CD14-positive monocyte (primary cell): ENCODE measurements around the gene STAT6. TPM values are rescaled to one million over a fixed set of nuclear protein-coding genes. Genes with fewer than 3 reads are reported as not detected.

Source experiments
- DNase-seq, 3 donors: peaks; one replicate each; pipeline ENCODE4 v3.0.0-alpha.2; 2011 to 2022
- H2AFZ ChIP-seq: 2 replicates; pipeline ENCODE4 v1.6.0; 2012; ENCODE audit warnings: mild to moderate bottlenecking, low read depth, low read length, inconsistent platforms; ENCODE audit not compliant: insufficient read depth, poor library complexity, severe bottlenecking
- H3K27ac ChIP-seq, 2 donors: 1 replicate in 1 of 2; 2 replicates in 1 of 2; pipeline ENCODE4 v1.5.1; 2012 to 2013; ENCODE audit warnings: low read length in 2 of 2, control low read depth in 1 of 2, inconsistent platforms in 1 of 2, low read depth in 1 of 2, mild to moderate bottlenecking in 1 of 2
- H3K27me3 ChIP-seq, 2 donors: one replicate each; pipeline versions ENCODE4 v1.6.0 to v1.6.1; 2011 to 2013; ENCODE audit warnings: low read length in 2 of 2; ENCODE audit not compliant: control insufficient read depth in 2 of 2, insufficient read depth in 2 of 2
- H3K36me3 ChIP-seq, 2 donors: replicated peaks in 1 of 2; 1 replicate in 1 of 2; 2 replicates in 1 of 2; pipeline versions ENCODE4 v1.5.1 to v1.6.1; 2012 to 2013; ENCODE audit warnings: low read length in 2 of 2, control low read depth in 1 of 2, inconsistent platforms in 1 of 2, mild to moderate bottlenecking in 1 of 2; ENCODE audit not compliant: insufficient read depth in 2 of 2, control insufficient read depth in 1 of 2
- H3K4me1 ChIP-seq, 2 donors: 1 replicate in 1 of 2; 2 replicates in 1 of 2; pipeline versions ENCODE4 v1.5.1 to v1.6.1; 2012 to 2013; ENCODE audit warnings: low read length in 2 of 2, control low read depth in 1 of 2, inconsistent platforms in 1 of 2, mild to moderate bottlenecking in 1 of 2, moderate library complexity in 1 of 2; ENCODE audit not compliant: insufficient read depth in 2 of 2, control insufficient read depth in 1 of 2
- H3K4me2 ChIP-seq: replicated peaks from 2 replicates; pipeline ENCODE3; 2012; ENCODE audit warnings: low read length, moderate library complexity, mild to moderate bottlenecking; ENCODE audit not compliant: poor library complexity, severe bottlenecking; ENCODE audit errors: extremely low read depth
- H3K4me3 ChIP-seq, 3 experiments: fragments of 200-600 bp in 1 of 3; sonication (generic) in 1 of 3; replicated peaks in 1 of 3; 1 replicate in 2 of 3; 2 replicates in 1 of 3; pipeline ENCODE4 v1.5.1; 2011 to 2013; ENCODE audit warnings: low read length in 3 of 3, mild to moderate bottlenecking in 3 of 3, control low read depth in 2 of 3, low read depth in 2 of 3, inconsistent platforms in 1 of 3, moderate library complexity in 1 of 3
- H3K79me2 ChIP-seq: 2 replicates; pipeline ENCODE4 v1.6.0; 2012; ENCODE audit warnings: mild to moderate bottlenecking, control low read depth, inconsistent platforms, low read length, moderate library complexity; ENCODE audit not compliant: insufficient read depth
- H3K9ac ChIP-seq: 2 replicates; pipeline ENCODE4 v1.6.0; 2017; ENCODE audit warnings: low read length, mild to moderate bottlenecking; ENCODE audit not compliant: insufficient read depth, poor library complexity, severe bottlenecking
- H3K9me3 ChIP-seq, 2 donors: replicated peaks in 1 of 2; 1 replicate in 1 of 2; 2 replicates in 1 of 2; pipeline versions ENCODE4 v1.5.1 to v1.6.1; 2012 to 2013; ENCODE audit warnings: low read length in 2 of 2, control low read depth in 1 of 2; ENCODE audit not compliant: control insufficient read depth in 1 of 2, insufficient read depth in 1 of 2
- H4K20me1 ChIP-seq: 2 replicates; pipeline ENCODE4 v1.6.0; 2012; ENCODE audit warnings: mild to moderate bottlenecking, low read length, control low read depth, moderate library complexity; ENCODE audit not compliant: insufficient read depth
- H3K27ac Mint-ChIP-seq, 7 donors: one replicate each; pipeline ENCODE4 v1.8.0; 2020; ENCODE audit warnings: mild to moderate bottlenecking in 7 of 7, mixed read lengths in 7 of 7, moderate library complexity in 6 of 7, inconsistent platforms in 2 of 7
- H3K27me3 Mint-ChIP-seq, 3 donors: one replicate each; pipeline ENCODE4 v1.8.0; 2021 to 2022; ENCODE audit warnings: low read depth in 3 of 3, mild to moderate bottlenecking in 3 of 3, mixed read lengths in 3 of 3, moderate library complexity in 3 of 3, inconsistent platforms in 1 of 3
- H3K36me3 Mint-ChIP-seq, 2 donors: one replicate each; pipeline ENCODE4 v1.8.0; 2020; ENCODE audit warnings: mixed read lengths in 2 of 2, inconsistent platforms in 1 of 2, mild to moderate bottlenecking in 1 of 2
- H3K4me1 Mint-ChIP-seq: one replicate; pipeline ENCODE4 v1.8.0; 2020; ENCODE audit warnings: mild to moderate bottlenecking, mixed read lengths
- H3K4me3 Mint-ChIP-seq, 2 donors: one replicate each; pipeline ENCODE4 v1.8.0; 2020; ENCODE audit warnings: mild to moderate bottlenecking in 2 of 2, mixed read lengths in 2 of 2, moderate library complexity in 1 of 2
- H3K9me3 Mint-ChIP-seq, 7 donors: one replicate each; pipeline ENCODE4 v1.8.0; 2020 to 2022; ENCODE audit warnings: mixed read lengths in 7 of 7, mild to moderate bottlenecking in 6 of 7, moderate library complexity in 6 of 7, inconsistent platforms in 2 of 7
- CTCF ChIP-seq: fragments of 200-600 bp; IDR thresholded peaks from one replicate; pipeline ENCODE4 v1.8.0; 2022; ENCODE audit warnings: antibody characterized with exemption, mild to moderate bottlenecking
- WGBS: methylation state at CpG from one replicate; pipeline ENCODE4 v1.1.5; 2013; ENCODE audit warnings: missing lambda C conversion rate; ENCODE audit not compliant: insufficient coverage; 5-methylcytosine and 5-hydroxymethylcytosine counted together
- intact Hi-C, 2 donors: fragments of 100-400 bp; cut with micrococcal nuclease; formaldehyde crosslinking; loops; one replicate each; pipeline versions ENCODE4 v1.15.0 to v1.15.1; 2023
- polyA plus RNA-seq, 3 donors: library from polyadenylated mRNA; depleted of rRNA in 1 of 3; unstranded in 2 of 3; stranded (reverse) in 1 of 3; fragments of 300-500 nt in 2 of 3; fragments of >200 nt in 1 of 3; fragmentation: Illumina TruSeq in 2 of 3; gene quantifications; 1 replicate in 2 of 3; 2 replicates in 1 of 3; pipeline ENCODE4 v1.2.3, GENCODE V29; 2012 to 2021

Gene STAT6
- polyA plus RNA-seq, 3 donors: 132 to 637 (median 154) TPM

GRCh38 chr12:57098546-57098945, 12.6 kb downstream of the STAT6 start:
- DNase-seq: no peak
- peaks cover 38% of the 10 kb centered on the region for H3K4me1 Mint-ChIP-seq
- peak overlapping the region in 4 of 7 donors; percentile 45 to 88 (median 76) for H3K27ac Mint-ChIP-seq
- Histone ChIP-seq H3K79me2 (peaks cover 7% of the 10 kb centered on the region), H3K4me3 (no peak overlapping the region), H3K36me3 (peaks cover 65 to 86% of the 10 kb centered on the region in 2 donors), H2AFZ (no peak overlapping the region), H3K9ac (no peak overlapping the region), H3K4me1 (peaks cover 19 to 34% of the 10 kb centered on the region in 2 donors), H4K20me1 (peaks cover 100% of the 10 kb centered on the region), H3K9me3 (no peaks in the 10 kb centered on the region), H3K27ac (peak overlapping the region in 1 of 2 donors; percentile 61), H3K4me2 (no peak overlapping the region), H3K27me3 (no peaks in the 10 kb centered on the region)
- peaks cover 74 to 84% of the 10 kb centered on the region in 2 donors for H3K36me3 Mint-ChIP-seq
- no peak for TF ChIP-seq CTCF
- intact Hi-C loops: no loop called here
- no CpG with 5 or more reads among the region's 1 CpG for WGBS
- peaks cover 0 to 2% (median 0%) of the 10 kb centered on the region in 3 donors for H3K27me3 Mint-ChIP-seq
- no peak overlapping the region for H3K4me3 Mint-ChIP-seq
- H3K9me3 Mint-ChIP-seq: no peaks in the 10 kb centered on the region

DNA sequence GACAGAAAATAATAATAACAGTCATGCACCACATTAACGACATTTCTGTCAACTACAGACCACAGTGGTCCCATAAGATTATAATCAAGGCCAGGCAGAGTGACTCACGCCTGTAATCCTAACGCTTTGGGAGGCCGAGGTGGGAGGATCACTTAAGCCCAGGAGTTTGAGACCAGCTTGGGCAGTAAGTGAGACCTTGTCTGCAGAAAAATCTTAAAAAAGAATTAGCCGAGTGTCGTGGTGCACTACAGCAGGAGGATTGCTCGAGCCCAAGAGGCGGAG, 13.7 kb downstream of the STAT6 start:
- Histone ChIP-seq H2AFZ (no peak overlapping the region), H3K9me3 (no peaks in the 10 kb centered on the region), H4K20me1 (peaks cover 99% of the 10 kb centered on the region), H3K27me3 (no peaks in the 10 kb centered on the region), H3K4me1 (peaks cover 22 to 28% of the 10 kb centered on the region in 2 donors), H3K9ac (no peak overlapping the region), H3K27ac (no peak overlapping the region), H3K4me2 (no peak overlapping the region), H3K36me3 (peaks cover 64 to 82% of the 10 kb centered on the region in 2 donors), H3K4me3 (no peak overlapping the region), H3K79me2 (peaks cover 7% of the 10 kb centered on the region)
- intact Hi-C loops: no loop called here
- Mint-ChIP-seq H3K27ac (peak overlapping the region in 2 of 7 donors; percentile 13 to 55), H3K36me3 (peaks cover 79% of the 10 kb centered on the region in 2 donors), H3K27me3 (peaks cover 0 to 2% (median 0%) of the 10 kb centered on the region in 3 donors), H3K9me3 (no peaks in the 10 kb centered on the region), H3K4me3 (no peak overlapping the region), H3K4me1 (peaks cover 41% of the 10 kb centered on the region)
- no peak for TF ChIP-seq CTCF
- WGBS: 99% methylated on average over 8 of the region's 8 CpGs
- DNase-seq: no peak
